GM19025 (cell line): ENCODE measurements around the gene TSPO.

Experiments
- ATAC-seq: cut with Tn5 transposase; IDR thresholded peaks from one replicate; pipeline ENCODE4 v1.9.1; 2021; ENCODE audit warnings: mild to moderate bottlenecking, low read depth, moderate library complexity; ENCODE audit not compliant: unreplicated experiment

TSPO gene

GRCh38 chr22:43199541-43199940, 48.2 kb downstream of the TSPO start:
- no peak for ATAC-seq

GRCh38 chr22:43200031-43200430, 48.7 kb downstream of the TSPO start:
- ATAC-seq, result no peak

GRCh38 chr22:43200555-43200954, 49.2 kb downstream of the TSPO start:
- ATAC-seq, result no peak

- ATAC-seq, result no peak
Observed at GRCh38 chr22:43201486-43202219, 50.3 kb downstream of the TSPO start.

- no peak for ATAC-seq
Observed at GRCh38 chr22:43202326-43202725, 51.0 kb downstream of the TSPO start.

GRCh38 chr22:43202756-43203410, 51.5 kb downstream of the TSPO start:
- no peak for ATAC-seq

- ATAC-seq, result no peak
Observed at GRCh38 chr22:43203471-43203981, 52.2 kb downstream of the TSPO start.

- ATAC-seq, result no peak
Observed at GRCh38 chr22:43205261-43205691, 53.9 kb downstream of the TSPO start.

GRCh38 chr22:43205748-43206508, 54.6 kb downstream of the TSPO start:
- ATAC-seq, result no peak

GRCh38 chr22:43206509-43207161, 55.3 kb downstream of the TSPO start:
- ATAC-seq, result no peak

GRCh38 chr22:43207386-43207785, 56.0 kb downstream of the TSPO start:
- no peak for ATAC-seq

GRCh38 chr22:43207849-43208702, 56.7 kb downstream of the TSPO start:
- ATAC-seq, result no peak

GRCh38 chr22:43208703-43209522, 57.6 kb downstream of the TSPO start:
- no peak for ATAC-seq

- no peak for ATAC-seq
Observed at GRCh38 chr22:43209523-43209890, 58.1 kb downstream of the TSPO start.

GRCh38 chr22:43209971-43210370, 58.6 kb downstream of the TSPO start:
- ATAC-seq, result no peak

GRCh38 chr22:43210631-43211515, 59.5 kb downstream of the TSPO start:
- no peak for ATAC-seq

- no peak for ATAC-seq
Observed at GRCh38 chr22:43211941-43212433, 60.6 kb downstream of the TSPO start.

- ATAC-seq, result no peak
Observed at GRCh38 chr22:43212434-43212952, 61.1 kb downstream of the TSPO start.
